GM20431 (cell line): ENCODE results near the gene SSBP3.

Experiments
- in situ Hi-C: fragments of 300-500 bp; cut with MseI, MboI; formaldehyde crosslinking; loops from one replicate; pipeline ENCODE4 v1.15.0; 2020; ENCODE audit warnings: low sequenced_read_pairs; ENCODE audit not compliant: unreplicated experiment

SSBP3 gene

DNA sequence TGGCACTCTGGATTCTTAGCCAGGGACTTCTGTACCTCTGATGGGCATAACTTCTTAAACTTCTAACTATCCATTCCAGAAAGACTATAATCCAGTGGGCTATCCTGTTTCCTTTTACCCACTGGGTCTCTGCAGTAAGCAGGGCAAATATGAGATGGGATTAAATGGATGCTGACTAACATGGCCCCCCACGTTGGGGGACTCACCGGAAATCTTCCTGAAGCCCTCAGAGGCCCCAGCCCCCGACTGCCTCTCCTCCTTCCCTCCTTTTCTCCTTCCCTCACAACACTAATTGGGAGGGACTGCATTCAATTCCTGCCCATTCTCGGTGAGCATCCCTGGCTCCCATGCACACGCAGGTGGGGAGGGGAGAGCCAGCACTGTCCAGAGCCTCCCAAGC is 70.1 kb downstream of the SSBP3 start:
- in situ Hi-C loops = no loop called here

DNA sequence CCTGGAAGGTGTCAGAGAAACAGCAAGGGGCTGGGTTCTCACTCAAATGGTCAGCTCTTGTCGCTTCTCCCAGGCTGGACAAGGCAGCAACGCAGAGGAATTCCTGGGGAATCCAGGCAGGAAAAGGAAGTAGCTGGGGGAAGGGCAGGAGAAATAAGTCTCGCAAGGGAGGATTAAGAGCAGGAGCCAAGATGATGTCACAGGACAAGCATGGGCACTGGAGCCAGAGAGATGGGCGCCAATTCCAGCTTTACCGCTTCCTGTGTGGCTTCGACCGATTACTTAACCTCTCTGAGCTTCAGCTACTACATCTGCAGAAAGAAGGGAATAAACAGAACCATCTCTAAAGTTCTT is 70.5 kb downstream of the SSBP3 start:
- in situ Hi-C loops = no loop called here

DNA sequence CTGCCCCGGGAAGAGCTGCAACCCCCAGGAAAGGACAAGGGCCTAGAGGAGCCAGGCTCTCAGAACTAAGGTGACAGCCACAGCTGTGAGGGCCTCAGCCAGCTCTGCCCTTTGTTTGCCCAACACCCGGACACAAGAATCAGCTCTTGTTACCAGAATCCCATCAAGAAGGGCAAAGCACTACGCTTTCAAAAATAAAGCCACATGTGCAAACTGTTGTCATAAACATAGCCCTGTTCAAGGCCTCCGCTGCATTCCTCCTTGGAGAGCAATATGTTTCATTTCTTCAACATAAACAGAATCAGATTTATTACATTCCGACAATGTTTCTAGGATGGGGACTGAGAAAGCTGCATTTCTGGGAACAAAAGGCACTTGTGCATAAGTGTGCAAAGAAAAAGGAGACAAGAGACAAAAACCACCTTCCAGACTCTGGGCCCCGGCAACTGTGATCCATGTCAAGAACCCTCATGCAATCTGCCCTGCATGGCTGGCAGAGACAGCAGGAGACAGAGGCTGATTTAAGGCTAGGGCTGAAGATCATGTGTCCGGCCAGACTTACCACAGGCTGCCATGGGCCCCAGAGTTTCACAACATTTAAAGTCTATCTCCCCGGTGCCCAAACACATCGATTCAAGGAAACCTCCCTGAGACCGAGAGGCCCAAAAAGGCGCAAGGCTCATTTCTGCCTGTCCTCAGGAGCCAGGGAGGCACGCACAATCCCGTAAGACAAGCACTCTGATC is 71.0 kb downstream of the SSBP3 start:
- in situ Hi-C loops = no loop called here

DNA sequence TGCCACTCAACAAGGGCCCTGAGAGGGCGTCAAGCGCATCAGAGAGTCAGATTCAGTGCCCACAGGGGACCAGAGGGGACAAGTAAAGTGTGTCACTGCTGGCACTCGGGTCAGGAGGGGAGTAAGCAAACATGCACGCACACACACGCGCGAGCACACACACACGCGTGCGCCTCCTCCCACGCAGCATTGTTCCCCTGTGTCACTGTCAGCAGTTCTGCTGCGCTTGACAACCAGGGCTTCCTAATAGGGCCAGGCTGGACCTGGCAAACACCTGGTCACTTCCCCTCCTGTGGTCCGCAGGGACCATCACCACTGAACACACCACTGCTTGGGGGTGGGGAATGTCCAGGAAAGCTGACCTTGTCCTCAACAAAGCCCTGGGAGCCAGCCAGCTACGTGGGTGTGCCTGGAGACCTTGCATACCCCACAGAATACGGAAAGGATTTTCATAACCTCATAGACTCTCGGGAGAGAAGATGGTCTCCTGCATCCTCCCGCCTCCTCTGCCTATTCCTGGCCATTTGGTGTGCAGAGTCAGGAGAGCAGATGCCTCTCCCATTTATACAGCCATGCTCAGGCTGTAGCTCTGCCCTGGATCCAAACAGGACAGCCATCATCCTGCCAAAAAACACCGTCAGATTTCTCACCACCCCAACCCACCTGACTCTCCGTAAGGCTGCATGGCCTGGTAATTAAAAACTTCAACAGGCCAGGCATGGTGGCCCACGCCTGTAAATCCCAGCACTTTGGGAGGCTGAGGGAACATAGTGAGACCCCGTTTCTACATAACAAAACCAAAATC is 73.2 kb downstream of the SSBP3 start:
- in situ Hi-C loops = no loop called here

DNA sequence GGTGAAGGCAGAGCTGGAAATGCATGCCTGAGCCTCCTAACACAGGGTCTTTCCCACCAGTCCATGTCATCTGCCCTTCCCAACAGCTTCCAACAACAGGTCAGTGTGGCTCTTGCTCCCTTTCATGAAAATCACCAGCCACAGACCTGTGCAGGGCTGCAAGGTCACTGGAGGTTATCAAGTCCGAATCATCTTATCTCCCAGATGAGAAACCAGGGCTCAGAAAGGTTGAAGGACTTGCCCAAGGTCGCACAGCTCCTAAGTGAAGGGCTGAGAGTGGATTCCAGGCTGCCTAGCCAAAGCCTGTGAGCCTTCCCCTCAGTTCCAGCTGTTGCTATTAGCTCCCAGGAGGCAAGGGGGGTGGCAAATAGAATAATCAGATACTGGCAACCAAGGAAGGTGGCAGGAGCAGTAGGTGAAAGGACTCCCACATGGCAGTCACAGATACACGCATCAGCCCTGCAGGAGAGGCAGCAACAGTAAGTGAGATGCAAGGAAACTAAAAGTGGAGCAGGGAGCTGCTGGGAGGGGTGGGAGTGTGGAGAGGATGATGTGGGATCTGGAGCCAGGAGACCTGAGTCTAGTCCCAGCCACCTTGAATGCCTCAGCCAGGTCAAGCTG is 74.2 kb downstream of the SSBP3 start:
- in situ Hi-C loops = no loop called here

DNA sequence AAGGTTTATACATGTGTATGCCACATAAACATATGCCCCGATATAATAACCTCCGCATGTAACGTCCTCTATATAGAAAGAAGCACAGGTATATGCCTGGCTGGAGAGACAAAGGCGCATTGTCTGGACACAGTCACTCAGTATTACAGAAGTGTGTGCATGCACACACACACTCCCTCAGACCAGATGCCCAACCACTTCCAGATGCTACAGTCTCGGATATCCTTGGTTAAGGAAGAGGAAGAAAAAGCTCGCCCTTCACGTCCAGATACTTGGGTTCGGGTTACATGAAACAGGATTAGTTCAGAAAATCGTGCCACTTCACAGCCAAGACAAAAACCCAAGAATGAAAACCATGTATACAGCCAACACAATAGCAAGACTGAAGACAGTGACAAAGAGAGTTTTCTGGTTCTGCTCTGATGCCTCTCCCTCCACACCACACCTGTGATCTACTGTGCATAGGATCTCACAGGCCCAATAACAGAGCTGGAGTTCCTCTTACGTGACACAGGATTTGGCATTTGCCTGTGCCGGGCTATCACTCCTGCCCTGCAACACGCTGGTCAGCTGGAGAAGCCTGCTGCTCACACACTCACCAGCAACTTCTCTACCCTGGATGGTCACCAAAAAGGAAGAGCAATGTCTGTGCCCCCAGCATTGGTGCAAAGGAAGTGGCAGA is 75.0 kb downstream of the SSBP3 start:
- in situ Hi-C loops = no loop called here

DNA sequence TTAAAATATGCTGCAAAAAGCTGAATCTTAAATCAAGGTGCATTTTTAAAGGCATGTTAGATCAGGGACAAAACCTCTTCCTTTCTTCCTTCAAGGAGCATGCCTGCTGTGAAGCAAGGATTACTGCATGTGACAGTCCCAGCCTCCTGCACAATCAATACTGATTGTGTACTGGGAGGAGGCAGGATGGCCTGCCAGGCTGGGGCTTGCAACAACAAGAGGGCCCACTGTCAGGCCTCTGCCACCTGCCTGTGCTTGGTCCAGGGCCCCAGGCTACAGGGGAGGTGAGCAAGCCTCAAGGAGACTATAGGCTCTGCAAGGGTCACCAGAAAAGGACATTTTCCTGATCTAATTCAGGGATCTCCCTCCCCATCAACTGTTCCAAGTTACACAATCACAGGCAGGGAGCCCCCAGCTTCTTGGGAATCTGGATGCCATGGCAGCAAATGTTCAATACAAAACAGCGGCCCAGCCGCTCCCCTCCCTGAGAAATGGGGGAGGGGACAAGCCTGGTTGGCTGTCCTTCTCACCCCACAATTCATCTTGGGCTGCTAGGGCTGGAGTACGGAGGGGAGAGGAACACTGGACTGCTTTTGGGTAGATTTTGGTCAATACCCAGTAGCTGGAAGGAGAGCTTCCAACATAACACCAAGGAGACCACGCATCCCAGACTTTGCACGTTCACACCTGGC is 76.7 kb downstream of the SSBP3 start:
- in situ Hi-C loops = no loop called here

DNA sequence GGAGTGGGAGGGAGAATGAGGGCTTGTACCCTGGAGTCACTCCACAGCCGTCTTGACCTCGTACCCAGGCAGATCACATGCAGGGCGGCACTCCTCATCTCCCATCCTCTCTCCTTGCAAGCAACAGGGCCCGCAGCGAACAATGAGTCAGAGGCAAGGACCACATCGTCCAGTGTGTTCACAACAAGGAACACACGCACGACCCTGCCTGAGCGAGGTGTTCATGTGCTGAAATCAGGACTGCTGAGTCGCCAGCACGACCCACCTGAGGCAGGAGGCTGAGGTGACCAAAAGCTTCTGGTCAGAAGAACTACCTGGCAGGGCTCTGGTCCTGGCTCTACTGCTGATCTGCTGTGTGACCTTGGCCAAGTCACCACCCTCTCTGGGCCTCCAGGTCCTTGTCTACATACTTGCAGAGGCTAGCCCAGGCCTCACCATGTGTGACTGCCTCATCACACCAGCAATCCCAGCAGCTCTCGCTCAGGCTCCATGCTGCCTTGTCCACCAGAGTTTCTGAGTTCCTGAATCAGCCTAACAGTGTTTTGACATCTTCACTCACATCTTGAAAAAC is 78.0 kb downstream of the SSBP3 start:
- in situ Hi-C loops = no loop called here

DNA sequence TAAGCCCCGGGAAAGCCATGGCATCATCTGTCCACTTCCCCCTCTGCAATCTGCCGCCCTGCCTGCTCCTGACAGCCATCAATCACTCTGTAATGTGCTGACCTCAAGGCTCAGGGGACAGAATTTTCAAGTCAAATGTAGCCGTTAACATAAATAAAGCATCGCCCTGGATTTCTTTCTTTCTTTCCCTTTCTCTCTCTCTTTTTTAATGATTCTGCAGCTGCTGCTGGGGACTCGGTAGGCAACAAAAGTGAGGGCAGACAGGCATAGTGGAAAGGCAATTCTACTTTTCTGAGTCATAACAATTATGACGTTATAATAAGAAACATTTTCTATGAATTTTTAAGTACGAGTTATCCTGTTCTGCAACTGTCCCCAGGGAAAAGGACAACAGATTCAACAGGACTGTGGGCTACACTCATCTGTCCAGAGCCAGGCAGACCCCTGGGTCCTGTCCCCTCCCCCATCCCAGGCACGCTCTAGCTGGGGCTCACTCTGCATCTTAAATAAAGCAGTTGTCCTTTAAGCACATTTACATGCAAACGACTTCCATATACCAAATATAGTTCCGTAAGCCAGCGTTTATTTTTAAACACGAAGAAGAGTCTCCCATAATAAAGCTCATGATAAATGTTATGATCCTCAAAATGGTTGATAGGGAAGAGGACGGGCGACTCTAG is 78.7 kb downstream of the SSBP3 start:
- in situ Hi-C loops = no loop called here

DNA sequence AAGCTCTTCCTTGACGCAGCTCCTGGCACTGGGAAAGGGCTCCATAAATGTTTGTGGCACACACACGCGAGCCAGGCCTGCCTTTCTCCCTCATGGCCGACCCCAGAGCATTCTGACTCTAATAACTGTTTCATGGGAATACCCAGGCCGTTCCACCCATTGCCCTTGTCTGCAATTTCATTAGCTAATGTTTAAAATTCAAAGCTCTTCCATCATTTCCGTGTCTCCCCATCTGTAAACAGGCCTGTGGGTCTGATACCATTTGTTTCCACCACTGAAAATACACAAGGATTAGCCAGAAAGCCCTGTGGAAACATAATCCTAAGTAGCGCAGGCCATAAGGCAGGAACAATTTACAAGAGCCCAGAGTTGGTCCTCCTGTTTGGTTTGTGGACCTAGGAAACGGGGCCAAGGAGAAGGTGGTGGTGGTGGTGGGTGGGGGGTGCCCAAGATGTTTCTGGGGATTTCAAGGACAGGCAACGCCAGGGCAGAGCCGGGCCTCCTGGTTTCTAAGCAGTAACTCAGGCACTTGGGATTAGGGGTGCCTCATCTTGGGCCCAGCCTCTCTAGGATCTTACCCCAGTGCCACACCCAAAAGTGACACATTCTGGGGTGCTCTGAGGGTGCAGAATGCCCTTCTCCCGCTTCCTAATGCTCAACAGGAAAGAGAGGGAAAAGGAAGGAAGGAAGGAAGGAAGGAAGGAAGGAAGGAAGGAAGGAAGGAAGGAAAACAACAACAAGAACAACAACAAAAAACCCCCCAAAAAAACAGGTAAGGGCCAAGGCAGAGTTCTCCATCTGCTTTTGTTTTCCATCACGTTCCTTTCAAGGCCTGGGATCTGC is 79.4 kb downstream of the SSBP3 start:
- in situ Hi-C loops = no loop called here

DNA sequence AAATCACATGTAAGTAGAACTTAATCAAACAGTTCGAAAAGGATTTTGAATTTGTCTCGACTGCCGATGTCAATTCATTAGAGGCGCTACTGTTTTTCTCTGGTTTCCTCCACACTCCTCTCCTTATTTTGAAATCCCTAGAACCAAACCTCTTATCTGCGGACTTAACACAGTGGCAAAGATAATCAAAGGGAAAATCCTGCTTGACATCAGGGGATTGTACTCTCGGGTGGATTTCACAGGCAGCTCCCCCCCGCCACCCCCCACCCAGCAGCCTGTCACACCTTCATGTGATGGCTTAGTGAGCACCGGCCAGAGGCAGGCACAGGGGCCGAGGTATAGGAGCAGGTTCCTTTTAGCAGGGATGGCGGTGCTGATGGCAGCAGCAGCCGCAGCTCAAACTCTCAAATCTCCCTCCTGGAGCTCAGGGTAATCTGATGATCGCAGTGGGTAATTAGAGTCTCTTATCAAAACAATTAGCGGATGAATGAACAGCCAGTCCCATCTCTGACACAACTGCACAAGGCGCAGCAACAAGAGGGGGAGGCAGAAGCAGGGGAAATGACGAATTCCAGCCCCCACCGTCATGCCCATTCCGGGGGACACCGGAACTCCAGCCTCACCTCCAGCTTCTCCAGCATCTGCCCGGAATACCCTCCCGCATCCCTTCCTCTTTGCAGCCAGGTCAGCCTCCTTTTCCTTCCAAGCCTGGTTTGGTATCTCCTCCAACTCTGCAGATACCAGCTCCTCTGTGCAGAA is 80.3 kb downstream of the SSBP3 start:
- in situ Hi-C loops = no loop called here

DNA sequence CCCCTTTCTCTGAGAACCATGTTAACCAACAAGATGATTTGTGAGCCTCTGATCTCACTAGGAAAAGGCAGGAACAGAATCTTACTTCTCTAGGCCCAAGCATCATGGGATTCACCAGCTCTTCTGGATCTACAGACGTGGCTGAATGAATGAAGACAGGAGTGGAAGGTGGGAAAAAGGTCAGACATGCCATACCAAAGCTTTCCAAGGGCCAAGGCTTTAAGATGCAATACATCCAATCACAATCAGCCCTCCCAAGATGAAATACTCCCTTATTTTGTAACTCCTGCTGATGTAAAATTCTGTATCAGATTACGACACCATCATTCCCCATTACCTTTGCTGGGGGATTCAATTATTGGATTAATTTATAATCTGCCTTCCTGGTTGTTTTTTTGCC is 80.9 kb downstream of the SSBP3 start:
- in situ Hi-C loops = no loop called here

DNA sequence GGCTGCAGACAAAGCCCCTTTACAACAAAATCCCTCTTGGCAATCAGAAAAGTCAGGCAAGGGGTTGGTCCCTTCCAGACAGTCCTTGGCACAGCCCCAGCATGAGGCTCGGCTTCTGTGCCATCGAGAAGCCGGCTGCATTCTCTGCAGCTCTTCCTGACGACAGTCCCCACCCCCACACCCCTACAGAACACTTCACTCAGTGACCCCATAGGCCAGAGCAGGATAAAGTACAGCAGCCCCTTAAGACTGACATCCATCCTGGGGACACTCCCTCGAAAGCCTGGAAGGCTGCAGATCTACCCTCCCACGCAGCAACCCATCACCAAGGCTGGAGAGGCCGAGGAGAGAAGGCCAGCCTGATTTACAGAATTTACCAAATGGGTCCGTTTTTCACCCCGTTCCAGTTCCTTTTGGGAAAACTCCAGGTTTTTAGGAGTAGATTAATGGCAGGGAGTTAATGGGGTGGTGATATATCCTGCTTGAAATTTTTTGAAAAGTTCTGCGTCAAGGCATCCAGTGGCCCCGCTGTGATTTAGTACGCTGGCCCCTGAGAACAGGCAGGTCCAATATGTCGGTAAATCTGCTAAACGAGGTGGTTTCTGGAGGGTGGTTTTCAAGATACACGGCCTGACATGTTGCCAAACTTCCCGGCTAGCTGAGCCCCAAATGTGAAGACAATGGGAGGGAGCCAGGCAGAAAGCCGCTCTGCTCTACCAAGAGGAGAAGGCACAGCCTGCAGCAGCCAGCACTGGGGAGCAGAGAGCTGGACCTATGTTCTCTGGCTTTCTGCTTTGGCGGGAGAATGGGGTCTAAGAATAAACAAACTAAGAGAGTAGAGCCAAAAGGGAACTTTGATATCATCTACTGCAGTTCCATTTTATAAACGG is 81.7 kb downstream of the SSBP3 start:
- in situ Hi-C loops = loop anchor here (25.0 kb wide), 1 partner anchor 163 kb away; no protein-coding TSS in a partner anchor

DNA sequence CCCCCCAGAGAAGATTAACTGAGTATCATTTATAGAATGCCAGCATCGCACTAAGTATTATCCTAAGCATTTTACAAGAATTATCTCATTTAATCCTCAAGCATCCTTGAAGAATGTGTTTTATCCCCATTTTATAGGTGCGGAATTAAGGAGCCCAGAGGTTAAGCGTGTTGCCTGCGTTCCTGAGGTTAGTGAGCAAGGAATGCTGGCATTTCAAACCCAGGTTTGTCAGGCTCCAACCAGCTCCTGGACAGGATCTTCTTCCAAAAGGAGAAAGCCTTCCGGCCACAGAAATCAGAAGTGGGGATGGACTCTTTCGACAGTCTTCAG is 82.3 kb downstream of the SSBP3 start:
- in situ Hi-C loops = loop anchor here (25.0 kb wide), 1 partner anchor 163 kb away; no protein-coding TSS in a partner anchor

DNA sequence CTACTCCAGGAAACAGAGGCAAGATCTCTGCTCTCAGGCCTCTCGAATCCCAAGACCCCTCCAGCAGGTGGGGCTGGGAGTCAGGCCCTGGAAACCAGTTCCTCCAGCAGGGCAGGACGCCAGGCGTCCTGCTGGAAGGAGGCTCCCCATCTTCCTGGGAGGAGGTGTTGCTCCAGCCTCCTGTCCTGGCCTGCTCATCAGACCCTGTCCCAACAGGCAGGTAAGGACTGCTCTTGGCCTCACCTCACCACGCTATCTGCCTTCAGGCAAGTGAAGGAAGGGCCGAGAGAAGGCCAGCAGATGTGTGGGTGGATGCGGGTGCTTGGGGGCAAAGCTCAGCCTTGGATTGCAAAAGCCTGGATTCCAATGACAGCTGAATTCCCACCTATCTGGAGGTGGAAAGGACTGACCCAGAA is 82.9 kb downstream of the SSBP3 start:
- in situ Hi-C loops = loop anchor here (25.0 kb wide), 1 partner anchor 164 kb away; no protein-coding TSS in a partner anchor

DNA sequence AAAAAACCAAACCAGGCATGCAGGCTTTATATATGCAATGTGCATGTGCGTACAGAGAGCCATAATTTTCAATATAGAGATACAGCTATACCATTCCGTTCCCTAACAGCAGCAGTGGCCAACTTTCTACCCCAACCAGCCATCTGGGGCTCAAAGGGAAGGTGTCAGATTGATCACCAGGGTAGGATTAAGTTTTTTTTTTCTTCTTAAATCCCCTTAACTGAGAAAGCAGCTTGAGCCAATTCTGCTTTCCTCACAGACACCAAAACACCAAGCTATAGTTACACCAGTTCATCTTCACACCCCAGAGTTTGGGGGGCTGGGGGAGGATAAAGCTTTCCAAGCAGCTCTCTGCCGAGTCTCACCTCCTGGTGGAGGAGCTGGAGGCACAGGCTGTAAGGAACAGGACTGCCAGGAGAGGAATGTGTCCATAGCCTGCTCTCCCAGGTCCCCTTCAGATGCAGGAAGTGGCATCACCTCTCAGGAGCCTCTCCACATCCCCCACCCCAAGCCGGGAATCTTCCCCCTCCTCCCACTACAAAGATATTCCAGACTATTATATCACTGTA is 87.9 kb downstream of the SSBP3 start:
- in situ Hi-C loops = loop anchor here (25.0 kb wide), 1 partner anchor 169 kb away; no protein-coding TSS in a partner anchor
